Activated CD8-positive, alpha-beta memory T cell treated with anti-CD3 and anti-CD28 coated beads for 24 hours (primary cell): ENCODE measurements around the gene TOGARAM2.
"Not testable (repeated sequence)": the region's sequence is repeated elsewhere in the genome, so short reads cannot be mapped to it uniquely, and the experiment has no call there.

Experiments
- DNase-seq: peaks from one replicate; pipeline ENCODE4 v3.0.0-alpha.2; 2020

The TOGARAM2 gene

GRCh38 chr2:28977176-28977875 is 3.8 kb upstream of the TOGARAM2 start:
- DNase-seq: no peak

- DNase-seq: not testable (repeated sequence)
These were observed 3.1 kb upstream of the TOGARAM2 start for GRCh38 chr2:28978001-28978400.

- no peak for DNase-seq
These were observed 2.5 kb upstream of the TOGARAM2 start for GRCh38 chr2:28978606-28979005.

GRCh38 chr2:28979041-28979440 is 2.1 kb upstream of the TOGARAM2 start:
- DNase-seq: no peak

GRCh38 chr2:28979576-28980366 is 1.3 kb upstream of the TOGARAM2 start:
- no peak for DNase-seq

- no peak for DNase-seq
These were observed 606 bp upstream of the TOGARAM2 start for GRCh38 chr2:28980368-28981015.

- no peak for DNase-seq
These were observed 700 bp downstream of the TOGARAM2 start for GRCh38 chr2:28981620-28982376.

GRCh38 chr2:28982381-28982950 is 1.4 kb downstream of the TOGARAM2 start:
- no peak for DNase-seq

GRCh38 chr2:28986429-28986828 is 5.3 kb downstream of the TOGARAM2 start:
- DNase-seq: no peak

GRCh38 chr2:28989973-28990372 is 8.9 kb downstream of the TOGARAM2 start:
- DNase-seq: no peak

GRCh38 chr2:28990445-28990844 is 9.3 kb downstream of the TOGARAM2 start:
- no peak for DNase-seq

- no peak for DNase-seq
These were observed 9.9 kb downstream of the TOGARAM2 start for GRCh38 chr2:28991021-28991420.

GRCh38 chr2:28991460-28991859 is 10.4 kb downstream of the TOGARAM2 start:
- no peak for DNase-seq

- DNase-seq: no peak
These were observed 12.3 kb downstream of the TOGARAM2 start for GRCh38 chr2:28993206-28993960.

- DNase-seq: no peak
These were observed 13.0 kb downstream of the TOGARAM2 start for GRCh38 chr2:28994074-28994473.

GRCh38 chr2:28994679-28995078 is 13.6 kb downstream of the TOGARAM2 start:
- no peak for DNase-seq

- no peak for DNase-seq
These were observed 15.0 kb downstream of the TOGARAM2 start for GRCh38 chr2:28995765-28996750.

- DNase-seq: no peak
These were observed 16.2 kb downstream of the TOGARAM2 start for GRCh38 chr2:28997237-28997846.

- DNase-seq: no peak
These were observed 17.0 kb downstream of the TOGARAM2 start for GRCh38 chr2:28997847-28998735.
